ENCODE measurements around the gene COL6A1. TPM values are rescaled to one million over a fixed set of nuclear protein-coding genes. Genes with fewer than 3 reads are reported as not detected.

COL6A1 gene
- total and polyA plus RNA-seq, 10 donors, result 76.5 to 190 (median 129) TPM

DNA sequence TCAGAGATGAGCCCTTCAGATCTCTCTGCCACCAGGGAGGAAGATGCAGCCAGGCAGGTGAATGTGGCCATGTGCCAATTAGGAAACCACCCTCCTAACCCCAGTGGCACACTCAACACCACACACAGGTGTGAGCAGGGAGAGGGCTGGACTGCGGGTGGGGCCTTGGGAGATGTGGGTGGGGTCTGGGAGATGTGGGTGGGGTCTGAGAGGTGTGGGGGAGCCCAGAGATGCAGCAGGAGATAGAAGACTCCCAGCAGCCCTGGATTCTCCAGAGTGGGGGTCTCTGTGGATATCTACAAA, 43.2 kb upstream of the COL6A1 start:
- Histone ChIP-seq H3K27me3 (replicated peaks in 1 of 7) (no peaks in the 10 kb centered on the region), H3K36me3 (peaks cover 0 to 43% (median 3%) of the 10 kb centered on the region in 6 donors), H3K4me1 (no peaks in the 10 kb centered on the region), H3K4me3 (no peak overlapping the region), H3K27ac (no peak overlapping the region), H3K9me3 (peaks cover 0 to 35% (median 19%) of the 10 kb centered on the region in 8 donors)
- intact Hi-C loops (cut with DNase I; ENCODE audit: low total_unique reads), result no loop called here
- TF ChIP-seq POLR2AphosphoS5 (IDR thresholded peaks at IDR 0.05), result no peak
- TF ChIP-seq POLR2A (IDR thresholded peaks at IDR 0.05), result no peak
- TF ChIP-seq CTCF (IDR thresholded peaks at IDR 0.05 in 8 of 11, conservative IDR thresholded peaks at IDR 0.05 in 3 of 11), result no peak
- peak; percentile 49 for DNase-seq
- WGBS, 5 donors, result 89 to 100% (median 93%) methylated on average over 1 of the region's 1 CpG

DNA sequence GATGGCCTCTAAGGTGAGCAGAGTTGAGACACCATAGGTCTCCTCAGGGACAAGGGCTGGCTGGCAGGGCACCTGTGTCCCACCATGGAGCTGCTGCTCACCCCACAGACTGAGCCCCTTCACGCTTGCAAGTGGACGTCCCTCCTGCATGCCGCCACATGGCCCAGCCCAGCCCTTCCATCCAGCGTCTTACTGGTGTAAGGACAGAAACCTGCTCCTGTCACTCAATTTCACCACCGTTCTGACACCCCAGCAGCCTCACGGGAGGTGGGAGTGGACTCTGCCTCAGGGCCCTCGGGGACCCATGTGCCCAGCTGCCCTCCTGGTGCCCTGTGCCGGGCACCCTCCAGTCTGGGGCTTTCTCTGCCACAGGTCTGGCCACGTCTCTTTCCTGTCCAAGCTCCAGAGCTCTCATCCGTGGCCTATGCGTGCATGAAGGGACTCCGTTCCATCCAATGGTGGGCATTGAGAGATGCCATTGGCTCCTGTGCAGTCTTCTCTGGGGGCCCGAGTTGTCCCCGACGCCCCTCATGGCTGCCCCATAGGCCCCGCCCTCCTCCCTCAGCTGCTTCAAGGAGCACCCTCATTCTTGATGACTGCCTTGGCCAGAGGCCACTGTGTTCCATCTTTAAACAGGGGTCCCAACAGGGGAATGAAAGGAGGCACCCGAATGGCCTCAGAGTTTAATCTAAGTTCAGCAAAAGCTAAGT, 42.6 kb upstream of the COL6A1 start:
- Histone ChIP-seq H3K4me3 (no peak overlapping the region), H3K9me3 (peaks cover 0 to 31% (median 19%) of the 10 kb centered on the region in 8 donors), H3K36me3 (peaks cover 0 to 43% (median 3%) of the 10 kb centered on the region in 6 donors), H3K27me3 (replicated peaks in 1 of 7) (no peaks in the 10 kb centered on the region), H3K4me1 (no peaks in the 10 kb centered on the region), H3K27ac (no peak overlapping the region)
- intact Hi-C loops (cut with DNase I; ENCODE audit: low total_unique reads), result no loop called here
- 89 to 93% (median 90%) methylated on average over 17 of the region's 17 CpGs for WGBS, 5 donors
- peak; percentile 73 for DNase-seq
- TF ChIP-seq CTCF (IDR thresholded peaks at IDR 0.05 in 8 of 11, conservative IDR thresholded peaks at IDR 0.05 in 3 of 11), result no peak
- TF ChIP-seq POLR2AphosphoS5 (IDR thresholded peaks at IDR 0.05), result no peak
- TF ChIP-seq POLR2A (IDR thresholded peaks at IDR 0.05), result no peak

DNA sequence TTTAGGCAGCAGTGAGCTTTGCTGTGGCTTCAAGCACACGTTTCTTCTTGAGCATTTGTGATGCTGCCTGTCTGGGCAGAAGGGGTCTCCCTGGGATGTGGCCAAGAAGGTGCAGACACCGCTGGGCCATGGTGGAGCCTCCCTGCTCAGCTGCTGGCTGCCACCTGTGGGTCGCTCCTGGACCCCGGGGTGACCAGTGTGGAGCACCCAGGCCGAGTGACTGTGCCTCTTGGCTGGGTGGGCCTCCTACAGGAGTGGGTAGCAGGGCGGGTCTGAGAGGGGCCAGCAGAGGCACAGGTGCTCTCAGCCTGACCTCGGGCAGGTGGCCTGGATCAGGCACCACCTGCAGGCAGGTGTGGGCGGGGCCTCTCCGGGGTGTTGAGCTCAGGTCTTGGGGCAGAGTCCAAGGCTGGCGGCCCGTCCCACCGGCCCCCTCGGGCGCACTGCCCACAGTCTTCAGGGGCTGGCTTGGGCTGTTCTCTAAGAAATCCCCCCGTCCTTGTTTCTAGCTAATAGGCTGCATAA, 42.0 kb upstream of the COL6A1 start:
- no peak overlapping the region for H3K4me3 ChIP-seq
- peak; percentile 65 for DNase-seq
- 86 to 94% (median 90%) methylated on average over 9 to 15 of the region's 15 CpGs for WGBS, 5 donors
- peaks cover 0 to 25% (median 19%) of the 10 kb centered on the region in 8 donors for H3K9me3 ChIP-seq
- no peaks in the 10 kb centered on the region for H3K27me3 ChIP-seq (replicated peaks in 1 of 7)
- no peak for TF ChIP-seq POLR2AphosphoS5 (IDR thresholded peaks at IDR 0.05)
- TF ChIP-seq CTCF (IDR thresholded peaks at IDR 0.05 in 8 of 11, conservative IDR thresholded peaks at IDR 0.05 in 3 of 11), result no peak
- TF ChIP-seq POLR2A (IDR thresholded peaks at IDR 0.05), result no peak
- no peaks in the 10 kb centered on the region for H3K4me1 ChIP-seq
- H3K36me3 ChIP-seq, result peaks cover 0 to 40% (median 3%) of the 10 kb centered on the region in 6 donors
- intact Hi-C loops (cut with DNase I; ENCODE audit: low total_unique reads), result no loop called here
- H3K27ac ChIP-seq, result no peak overlapping the region

DNA sequence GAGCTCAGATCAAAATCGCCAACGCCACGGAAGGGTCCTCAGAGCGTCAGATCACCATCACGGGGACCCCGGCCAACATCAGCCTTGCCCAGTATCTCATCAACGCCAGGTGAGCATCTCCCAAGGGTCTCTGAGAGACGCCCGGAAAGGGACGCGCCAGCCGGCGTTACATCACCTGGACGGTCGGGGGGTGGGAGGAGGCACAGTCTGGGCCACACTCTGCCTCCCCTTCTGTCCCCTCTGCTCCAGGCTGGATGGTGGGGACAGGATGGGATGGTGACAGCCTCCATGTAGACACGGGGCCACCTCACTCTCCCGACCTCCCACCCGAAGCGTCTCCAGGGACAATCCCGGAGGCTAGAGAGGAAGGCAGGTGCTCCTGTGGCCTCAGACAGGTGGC, 41.5 kb upstream of the COL6A1 start:
- Histone ChIP-seq H3K4me1 (no peaks in the 10 kb centered on the region), H3K27ac (no peak overlapping the region), H3K27me3 (replicated peaks in 1 of 7) (no peaks in the 10 kb centered on the region), H3K4me3 (no peak overlapping the region), H3K36me3 (peaks cover 0 to 37% (median 3%) of the 10 kb centered on the region in 6 donors), H3K9me3 (peaks cover 0 to 20% (median 14%) of the 10 kb centered on the region in 8 donors)
- WGBS, 5 donors, result 93 to 98% (median 94%) methylated on average over 20 of the region's 20 CpGs
- DNase-seq, result peak; percentile 57
- no peak for TF ChIP-seq POLR2A (IDR thresholded peaks at IDR 0.05)
- TF ChIP-seq CTCF (IDR thresholded peaks at IDR 0.05 in 8 of 11, conservative IDR thresholded peaks at IDR 0.05 in 3 of 11), result no peak
- TF ChIP-seq POLR2AphosphoS5 (IDR thresholded peaks at IDR 0.05), result no peak
- intact Hi-C loops (cut with DNase I; ENCODE audit: low total_unique reads), result no loop called here

Measured in spleen (tissue), 11 donors.